22Rv1 (cell line): Measurements from ENCODE around the gene TMEM233.

ENCODE experiments used
- ZFX ChIP-seq: fragments of 450-650 bp; IDR thresholded peaks from 2 replicates; pipeline ENCODE4 v1.6.1; 2017; ENCODE audit warnings: antibody characterized with exemption, borderline replicate concordance
- TF ChIP-seq, protein P1 (sequence below): fragments of 450-650 bp; IDR thresholded peaks from 2 replicates; pipeline ENCODE4 v1.5.1; 2017; ENCODE audit warnings: mild to moderate bottlenecking

DNA sequence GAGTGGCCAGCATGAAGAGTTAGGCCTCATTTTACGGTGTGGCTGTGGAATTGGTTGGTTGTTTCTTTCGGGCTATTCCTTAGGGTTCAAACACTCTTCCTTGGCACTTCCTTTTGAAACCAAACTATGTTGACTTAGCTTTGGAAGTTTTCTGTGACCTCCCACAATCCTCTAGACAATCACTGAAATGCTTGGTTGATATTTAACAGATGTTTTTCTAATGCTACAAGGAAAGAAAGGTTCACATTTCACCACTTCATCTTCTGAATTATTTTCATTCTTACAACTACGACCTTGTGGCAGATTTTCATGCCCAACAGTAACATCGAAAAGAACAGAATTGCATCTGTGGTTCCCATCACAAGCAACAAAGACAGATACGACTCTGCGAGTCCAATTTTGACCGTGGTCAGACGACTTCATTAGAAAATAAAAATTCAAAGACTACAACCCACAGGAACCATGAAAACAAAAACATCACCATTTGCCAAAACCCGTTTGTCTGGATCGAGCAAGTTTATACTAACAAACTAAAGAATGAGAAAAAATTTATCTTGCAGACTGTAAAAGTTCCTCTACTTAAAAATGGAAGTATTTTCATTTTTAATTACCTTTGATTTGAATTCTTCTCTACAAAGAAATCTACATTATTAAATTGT is 91.3 kb downstream of the TMEM233 start:
- TF ChIP-seq, protein P1, sequence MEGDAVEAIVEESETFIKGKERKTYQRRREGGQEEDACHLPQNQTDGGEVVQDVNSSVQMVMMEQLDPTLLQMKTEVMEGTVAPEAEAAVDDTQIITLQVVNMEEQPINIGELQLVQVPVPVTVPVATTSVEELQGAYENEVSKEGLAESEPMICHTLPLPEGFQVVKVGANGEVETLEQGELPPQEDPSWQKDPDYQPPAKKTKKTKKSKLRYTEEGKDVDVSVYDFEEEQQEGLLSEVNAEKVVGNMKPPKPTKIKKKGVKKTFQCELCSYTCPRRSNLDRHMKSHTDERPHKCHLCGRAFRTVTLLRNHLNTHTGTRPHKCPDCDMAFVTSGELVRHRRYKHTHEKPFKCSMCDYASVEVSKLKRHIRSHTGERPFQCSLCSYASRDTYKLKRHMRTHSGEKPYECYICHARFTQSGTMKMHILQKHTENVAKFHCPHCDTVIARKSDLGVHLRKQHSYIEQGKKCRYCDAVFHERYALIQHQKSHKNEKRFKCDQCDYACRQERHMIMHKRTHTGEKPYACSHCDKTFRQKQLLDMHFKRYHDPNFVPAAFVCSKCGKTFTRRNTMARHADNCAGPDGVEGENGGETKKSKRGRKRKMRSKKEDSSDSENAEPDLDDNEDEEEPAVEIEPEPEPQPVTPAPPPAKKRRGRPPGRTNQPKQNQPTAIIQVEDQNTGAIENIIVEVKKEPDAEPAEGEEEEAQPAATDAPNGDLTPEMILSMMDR, result no peak
- no peak for TF ChIP-seq ZFX
